ENCODE measurements around the gene KRT4. TPM values are rescaled to one million over a fixed set of nuclear protein-coding genes. Genes with fewer than 3 reads are reported as not detected.
"Not testable (repeated sequence)": the region's sequence is repeated elsewhere in the genome, so short reads cannot be mapped to it uniquely, and the experiment has no call there.

The KRT4 gene
- total RNA-seq, 1 donor from 2014 or later = 1,276 TPM

GRCh38 chr12:52856787-52857186 is 42.9 kb upstream of the KRT4 start:
- no peak for DNase-seq (ENCODE audit: extremely low spot score, unreplicated experiment)
- H3K27me3 Mint-ChIP-seq = peaks cover 22% of the 10 kb centered on the region
- no peaks in the 10 kb centered on the region for H3K36me3 Mint-ChIP-seq
- no peaks in the 10 kb centered on the region for H3K9me3 Mint-ChIP-seq
- H3K4me1 Mint-ChIP-seq (ENCODE audit: unreplicated experiment) = peaks cover 4% of the 10 kb centered on the region
- no peak overlapping the region for H3K4me3 Mint-ChIP-seq
- no peak for TF ChIP-seq CTCF (conservative IDR thresholded peaks at IDR 0.05)
- H3K27ac Mint-ChIP-seq = no peak overlapping the region

- H3K27me3 Mint-ChIP-seq = peaks cover 25% of the 10 kb centered on the region
- not testable (repeated sequence) for DNase-seq (ENCODE audit: extremely low spot score, unreplicated experiment); H3K4me1 Mint-ChIP-seq (ENCODE audit: unreplicated experiment); H3K27ac Mint-ChIP-seq; H3K9me3 Mint-ChIP-seq; H3K36me3 Mint-ChIP-seq; H3K4me3 Mint-ChIP-seq
Observed at GRCh38 chr12:52856077-52856476, 42.2 kb upstream of the KRT4 start.

- H3K9me3 Mint-ChIP-seq = no peaks in the 10 kb centered on the region
- DNase-seq (ENCODE audit: extremely low spot score, unreplicated experiment) = no peak
- peaks cover 22% of the 10 kb centered on the region for H3K27me3 Mint-ChIP-seq
- no peak overlapping the region for H3K4me3 Mint-ChIP-seq
- H3K27ac Mint-ChIP-seq = peak overlapping the region; percentile 4
- TF ChIP-seq CTCF (conservative IDR thresholded peaks at IDR 0.05) = no peak
- peaks cover 12% of the 10 kb centered on the region for H3K4me1 Mint-ChIP-seq (ENCODE audit: unreplicated experiment)
- no peaks in the 10 kb centered on the region for H3K36me3 Mint-ChIP-seq
Observed at GRCh38 chr12:52851787-52852186, 37.9 kb upstream of the KRT4 start.

GRCh38 chr12:52850681-52851080 is 36.8 kb upstream of the KRT4 start:
- H3K27me3 Mint-ChIP-seq = peaks cover 22% of the 10 kb centered on the region
- TF ChIP-seq CTCF (conservative IDR thresholded peaks at IDR 0.05) = no peak
- no peak for DNase-seq (ENCODE audit: extremely low spot score, unreplicated experiment)
- no peaks in the 10 kb centered on the region for H3K9me3 Mint-ChIP-seq
- H3K4me1 Mint-ChIP-seq (ENCODE audit: unreplicated experiment) = peaks cover 12% of the 10 kb centered on the region
- H3K4me3 Mint-ChIP-seq = peak overlapping the region; percentile 70
- no peaks in the 10 kb centered on the region for H3K36me3 Mint-ChIP-seq
- peak overlapping the region; percentile 83 for H3K27ac Mint-ChIP-seq

GRCh38 chr12:52849511-52849910 is 35.6 kb upstream of the KRT4 start:
- H3K36me3 Mint-ChIP-seq = no peaks in the 10 kb centered on the region
- peaks cover 12% of the 10 kb centered on the region for H3K4me1 Mint-ChIP-seq (ENCODE audit: unreplicated experiment)
- no peaks in the 10 kb centered on the region for H3K9me3 Mint-ChIP-seq
- TF ChIP-seq CTCF (conservative IDR thresholded peaks at IDR 0.05) = no peak
- no peak for DNase-seq (ENCODE audit: extremely low spot score, unreplicated experiment)
- peaks cover 20% of the 10 kb centered on the region for H3K27me3 Mint-ChIP-seq
- no peak overlapping the region for H3K4me3 Mint-ChIP-seq
- peak overlapping the region; percentile 88 for H3K27ac Mint-ChIP-seq

GRCh38 chr12:52848661-52849255 is 34.8 kb upstream of the KRT4 start, which contains the start of gene KRT78:
Gene KRT78 (minus strand): TSS chr12:52848994. CDS start chr12:52848930, 64 bp downstream.
- Mint-ChIP-seq H3K36me3 (no peaks in the 10 kb centered on the region), H3K27ac (peak within 1 kb of the TSS; percentile 88), H3K4me1 (ENCODE audit: unreplicated experiment) (peaks cover 12% of the 10 kb centered on the region), H3K27me3 (peaks cover 19% of the 10 kb centered on the region), H3K4me3 (peak within 1 kb of the TSS; percentile 35), H3K9me3 (no peaks in the 10 kb centered on the region)
- TF ChIP-seq CTCF (conservative IDR thresholded peaks at IDR 0.05) = no peak
- no peak for DNase-seq (ENCODE audit: extremely low spot score, unreplicated experiment)
